Measurements from ENCODE around the gene PDE6B. TPM values are rescaled to one million over a fixed set of nuclear protein-coding genes. Genes with fewer than 3 reads are reported as not detected.

PDE6B gene
- total RNA-seq, 1 donor from 2014 or later = 12.2 TPM

DNA sequence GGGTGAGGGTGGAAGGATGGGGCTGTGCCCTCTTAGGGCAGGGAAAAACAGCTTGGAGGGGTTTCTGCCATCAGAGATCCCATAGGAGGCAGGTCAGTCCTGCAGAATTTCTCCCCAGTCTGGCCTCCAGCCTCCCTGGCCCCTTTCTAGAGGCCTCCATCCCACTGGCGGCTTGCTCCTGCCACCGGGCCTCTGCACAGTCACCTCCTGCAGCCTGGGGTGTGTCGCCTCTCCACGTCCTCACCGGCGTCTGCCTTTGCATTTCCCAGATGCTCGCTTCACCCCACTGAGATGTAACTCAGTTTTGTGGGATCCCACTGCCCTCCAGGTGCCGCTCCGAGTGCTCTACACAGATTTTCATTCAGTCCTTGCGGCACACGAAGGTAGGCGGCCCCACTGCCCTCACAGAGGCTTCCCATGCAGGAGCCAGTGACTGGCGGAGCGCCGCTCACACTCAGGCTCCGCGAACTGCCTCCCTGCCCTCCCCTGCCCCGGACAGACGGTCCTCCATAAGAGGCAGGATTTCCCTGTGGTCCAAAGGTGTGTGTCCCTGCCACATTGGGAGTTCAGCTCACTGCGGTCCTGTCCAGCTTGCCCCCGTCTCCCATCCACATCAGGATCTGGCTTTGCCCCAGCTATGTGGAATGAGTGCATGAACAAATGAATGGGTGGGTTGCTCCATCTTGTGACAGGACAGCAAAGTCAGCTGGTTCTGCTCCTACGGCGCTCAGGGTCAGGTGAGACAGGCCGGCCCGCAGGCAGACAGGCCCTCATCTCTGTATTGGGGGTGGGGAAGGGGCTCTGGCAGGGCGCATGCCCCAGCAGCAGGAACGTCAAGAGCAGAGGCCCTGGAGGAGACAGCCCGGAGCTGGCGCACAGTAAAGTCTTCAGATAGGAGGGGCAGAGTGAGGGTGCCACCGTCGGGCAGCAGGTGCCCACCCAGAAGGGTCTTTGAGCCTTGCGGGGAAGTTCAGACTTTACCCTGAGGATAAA lies 46.6 kb upstream of the PDE6B start:
- DNase-seq (ENCODE audit: extremely low spot score, unreplicated experiment) = no peak
- H3K27me3 Mint-ChIP-seq = peaks cover 63% of the 10 kb centered on the region
- no peak overlapping the region for H3K27ac Mint-ChIP-seq
- no peak overlapping the region for H3K4me3 Mint-ChIP-seq
- TF ChIP-seq CTCF (conservative IDR thresholded peaks at IDR 0.05) = no peak
- peaks cover 10% of the 10 kb centered on the region for H3K4me1 Mint-ChIP-seq (ENCODE audit: unreplicated experiment)
- H3K36me3 Mint-ChIP-seq = no peaks in the 10 kb centered on the region
- no peaks in the 10 kb centered on the region for H3K9me3 Mint-ChIP-seq

DNA sequence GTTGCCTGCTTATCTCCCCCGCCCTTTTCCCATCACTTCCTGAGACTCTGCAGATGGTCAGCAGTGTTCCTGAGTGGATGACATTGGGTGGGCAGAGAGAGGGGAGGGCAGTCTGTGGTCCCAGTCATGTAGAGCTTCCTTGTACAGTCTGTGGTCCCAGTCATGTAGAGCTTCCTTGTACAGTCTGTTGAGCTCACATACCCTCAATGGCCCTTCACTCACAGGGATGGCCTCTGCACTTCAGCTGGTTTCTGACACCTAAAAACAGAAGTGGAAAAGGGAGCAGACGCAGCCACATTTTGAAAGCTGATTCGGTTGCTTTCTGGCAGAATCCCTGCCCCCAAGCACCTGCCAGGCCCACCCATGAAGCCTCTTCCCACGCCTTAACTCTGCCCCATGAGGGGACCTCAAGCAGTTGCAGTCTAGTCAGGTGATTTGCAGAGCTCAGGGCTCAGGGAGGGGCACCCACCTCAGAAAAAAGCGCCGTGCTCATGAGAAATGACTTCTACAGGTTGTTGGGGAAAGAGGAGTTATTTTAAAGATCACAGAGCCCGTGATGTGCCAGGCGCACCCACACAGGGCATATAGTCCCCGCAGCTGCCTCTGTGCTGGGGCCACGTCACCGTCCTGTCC lies 45.7 kb upstream of the PDE6B start:
- TF ChIP-seq CTCF (conservative IDR thresholded peaks at IDR 0.05) = no peak
- no peaks in the 10 kb centered on the region for H3K9me3 Mint-ChIP-seq
- no peak overlapping the region for H3K4me3 Mint-ChIP-seq
- peaks cover 10% of the 10 kb centered on the region for H3K4me1 Mint-ChIP-seq (ENCODE audit: unreplicated experiment)
- no peaks in the 10 kb centered on the region for H3K36me3 Mint-ChIP-seq
- peaks cover 61% of the 10 kb centered on the region for H3K27me3 Mint-ChIP-seq
- DNase-seq (ENCODE audit: extremely low spot score, unreplicated experiment) = no peak
- H3K27ac Mint-ChIP-seq = no peak overlapping the region

DNA sequence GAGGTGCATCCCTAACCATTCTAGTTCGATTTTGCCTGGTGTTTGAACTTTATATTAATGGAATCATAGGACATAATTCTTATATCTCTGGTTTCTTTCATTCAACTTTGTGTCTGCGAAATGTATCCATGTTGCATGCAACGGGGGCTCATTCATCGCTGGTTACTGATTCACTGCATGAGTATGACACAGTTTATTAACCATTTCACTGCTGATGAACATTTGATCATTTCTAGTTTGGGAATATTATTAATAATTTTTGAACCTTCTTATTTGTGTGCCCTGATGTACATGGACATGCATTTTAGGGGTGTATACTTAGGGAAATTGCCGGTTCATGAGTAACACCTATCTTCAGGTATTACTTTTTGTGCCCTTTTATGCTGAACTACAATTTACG lies 44.2 kb upstream of the PDE6B start:
- DNase-seq (ENCODE audit: extremely low spot score, unreplicated experiment) = no peak
- Mint-ChIP-seq H3K27ac (no peak overlapping the region), H3K9me3 (no peaks in the 10 kb centered on the region), H3K27me3 (peaks cover 69% of the 10 kb centered on the region), H3K36me3 (no peaks in the 10 kb centered on the region), H3K4me3 (no peak overlapping the region), H3K4me1 (ENCODE audit: unreplicated experiment) (peaks cover 10% of the 10 kb centered on the region)
- TF ChIP-seq CTCF (conservative IDR thresholded peaks at IDR 0.05) = no peak

DNA sequence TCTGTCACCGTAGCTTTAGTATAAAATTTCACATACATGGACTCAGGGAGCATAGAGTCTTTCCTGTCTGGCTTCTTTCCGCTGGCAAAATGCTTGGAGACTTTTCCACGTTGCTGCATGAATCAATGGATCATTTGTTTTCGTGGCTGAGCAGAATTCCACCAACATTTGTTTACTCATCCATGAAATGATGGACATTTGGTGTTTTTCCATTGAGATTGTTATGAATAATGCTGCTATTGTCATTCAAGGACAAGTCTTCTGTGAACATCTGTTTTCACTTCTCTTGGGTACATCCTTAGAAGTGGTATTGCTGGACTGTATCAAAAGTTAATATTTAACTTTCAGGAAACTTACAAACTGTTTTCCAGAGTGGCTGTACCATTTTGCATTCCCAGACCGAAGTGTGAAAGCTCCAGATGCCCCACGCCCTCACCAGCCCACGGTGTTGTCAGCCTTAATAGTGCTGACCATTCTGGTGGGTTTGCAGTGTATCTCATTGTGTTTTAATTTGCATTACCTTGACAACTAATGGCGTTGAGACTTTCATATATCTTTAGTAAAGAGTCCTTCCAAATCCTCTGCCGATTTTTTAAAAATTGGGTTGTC lies 43.5 kb upstream of the PDE6B start:
- Mint-ChIP-seq H3K9me3 (no peaks in the 10 kb centered on the region), H3K4me1 (ENCODE audit: unreplicated experiment) (peaks cover 10% of the 10 kb centered on the region), H3K27me3 (peaks cover 73% of the 10 kb centered on the region), H3K36me3 (no peaks in the 10 kb centered on the region), H3K27ac (no peak overlapping the region), H3K4me3 (no peak overlapping the region)
- no peak for TF ChIP-seq CTCF (conservative IDR thresholded peaks at IDR 0.05)
- no peak for DNase-seq (ENCODE audit: extremely low spot score, unreplicated experiment)

GRCh38 chr4:583820-584219 lies 41.6 kb upstream of the PDE6B start:
- Mint-ChIP-seq H3K4me3 (no peak overlapping the region), H3K36me3 (no peaks in the 10 kb centered on the region), H3K27me3 (peaks cover 69% of the 10 kb centered on the region), H3K27ac (no peak overlapping the region), H3K9me3 (no peaks in the 10 kb centered on the region), H3K4me1 (ENCODE audit: unreplicated experiment) (no peaks in the 10 kb centered on the region)
- DNase-seq (ENCODE audit: extremely low spot score, unreplicated experiment) = no peak
- TF ChIP-seq CTCF (conservative IDR thresholded peaks at IDR 0.05) = no peak

Measured in type B pancreatic cell (in vitro differentiated cells).